SH-SY5Y (cell line): ENCODE data around the gene SLC25A21.

ENCODE experiments used
- GATA2 ChIP-seq: IDR thresholded peaks from 2 replicates; pipeline ENCODE4 v1.6.1; 2011; ENCODE audit warnings: mild to moderate bottlenecking, low read depth, low read length
- GATA3 ChIP-seq: IDR thresholded peaks from 2 replicates; pipeline ENCODE4 v1.6.1; 2011; ENCODE audit warnings: low read depth, mild to moderate bottlenecking, low read length, moderate library complexity

DNA sequence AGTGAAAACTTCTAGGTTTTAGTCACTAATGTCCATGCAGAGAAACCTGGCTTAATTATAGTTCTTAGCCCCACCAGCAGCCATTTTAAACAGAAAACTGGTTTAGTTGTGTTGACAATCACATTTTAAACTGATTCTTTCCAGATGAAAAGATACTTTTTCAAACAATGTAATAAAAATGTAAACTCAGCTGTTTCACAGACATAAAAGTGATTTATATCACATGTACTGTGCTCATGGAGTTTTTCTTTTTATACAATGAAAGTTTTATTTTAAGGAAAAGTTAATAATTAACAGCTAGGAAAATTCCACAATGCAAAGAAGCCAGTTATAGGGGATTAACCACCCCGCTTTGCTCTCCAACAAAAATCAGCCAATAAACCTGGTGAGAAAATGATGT is 381.0 kb downstream of the SLC25A21 start:
- no peak for TF ChIP-seq GATA2
- TF ChIP-seq GATA3: no peak
